Gastroesophageal sphincter (tissue), 4 donors: ENCODE measurements around the gene NANOS2. TPM values are rescaled to one million over a fixed set of nuclear protein-coding genes. Genes with fewer than 3 reads are reported as not detected.

Experiments
- ATAC-seq: fragments of 150-250 bp; one replicate; pipeline ENCODE4 v1.9.1; 2016; ENCODE audit warnings: mild to moderate bottlenecking, moderate library complexity
- H3K27ac ChIP-seq, 4 donors: fragments of 200-600 bp; sonication (generic) in 3 of 4; 1 replicate in 3 of 4; 2 replicates in 1 of 4; pipeline ENCODE4 v1.5.1; 2016 to 2019
- H3K27me3 ChIP-seq: fragments of 200-600 bp; sonication (generic); one replicate; pipeline ENCODE4 v1.5.1; 2019
- H3K36me3 ChIP-seq, 2 donors: fragments of 200-600 bp; sonication (generic); one replicate each; pipeline ENCODE4 v1.5.1; 2019; ENCODE audit warnings: control low read depth in 1 of 2
- H3K4me1 ChIP-seq, 3 donors: fragments of 200-600 bp; sonication (generic); 1 replicate in 2 of 3; 2 replicates in 1 of 3; pipeline ENCODE4 v1.5.1; 2016 to 2019; ENCODE audit warnings: control low read depth in 2 of 3
- H3K4me3 ChIP-seq, 2 donors: fragments of 200-600 bp; sonication (generic); one replicate each; pipeline ENCODE4 v1.5.1; 2019; ENCODE audit warnings: mild to moderate bottlenecking in 1 of 2, moderate library complexity in 1 of 2
- H3K9me3 ChIP-seq, 3 donors: fragments of 200-600 bp; sonication (generic); one replicate each; pipeline ENCODE4 v1.5.1; 2017 to 2019; ENCODE audit warnings: control low read depth in 2 of 3
- EP300 ChIP-seq: sonication (generic); formaldehyde crosslinking; IDR thresholded peaks from one replicate; pipeline ENCODE4 v1.6.1; 2017; ENCODE audit warnings: antibody characterized with exemption, mild to moderate bottlenecking
- POLR2A ChIP-seq, 2 donors: fragments of 450-650 bp; IDR thresholded peaks; one replicate each; pipeline ENCODE4 v1.6.1; 2017; ENCODE audit warnings: antibody characterized with exemption in 2 of 2, mild to moderate bottlenecking in 2 of 2, moderate library complexity in 1 of 2
- POLR2AphosphoS5 ChIP-seq: sonication (generic); formaldehyde crosslinking; IDR thresholded peaks from one replicate; pipeline ENCODE4 v1.6.1; 2017; ENCODE audit warnings: antibody characterized with exemption
- WGBS, 2 donors: methylation state at CpG; one replicate each; pipeline ENCODE4 v1.1.5; 2018; ENCODE audit warnings: low coverage in 1 of 2; 5-methylcytosine and 5-hydroxymethylcytosine counted together
- total RNA-seq, 4 donors: library from RNA; depleted of rRNA; stranded (reverse); fragments of >200 nt; gene quantifications; one replicate each; pipeline ENCODE4 v1.1.0, GENCODE V29; 2016
- TF ChIP-seq, protein P1 (sequence below), 4 experiments: fragments of 200-600 bp in 2 of 4; fragments of 450-650 bp in 2 of 4; sonication (generic) in 1 of 4; IDR thresholded peaks; one replicate each; pipeline ENCODE4 v1.5.1; 2017 to 2019; ENCODE audit warnings: antibody characterized with exemption in 4 of 4, mild to moderate bottlenecking in 2 of 4, moderate library complexity in 2 of 4

NANOS2 gene
- total RNA-seq, 4 donors from 2014 or later = not detected

- Histone ChIP-seq H3K9me3 (no peaks in the 10 kb centered on the region), H3K4me1 (peaks cover 0 to 7% (median 0%) of the 10 kb centered on the region in 3 donors), H3K27ac (no peak overlapping the region), H3K27me3 (peaks cover 93% of the 10 kb centered on the region), H3K36me3 (no peaks in the 10 kb centered on the region), H3K4me3 (no peak overlapping the region)
- no peak for ATAC-seq
- WGBS, 2 donors = 92 to 100% methylated on average over 3 to 6 of the region's 6 CpGs
- TF ChIP-seq POLR2A (IDR thresholded peaks at IDR 0.05) = no peak
Observed at GRCh38 chr19:45958320-45958719, 43.7 kb upstream of the NANOS2 start.

- peak; percentile 80 for ATAC-seq
- TF ChIP-seq EP300 = no peak
- no peak for TF ChIP-seq POLR2AphosphoS5
- TF ChIP-seq, protein P1, sequence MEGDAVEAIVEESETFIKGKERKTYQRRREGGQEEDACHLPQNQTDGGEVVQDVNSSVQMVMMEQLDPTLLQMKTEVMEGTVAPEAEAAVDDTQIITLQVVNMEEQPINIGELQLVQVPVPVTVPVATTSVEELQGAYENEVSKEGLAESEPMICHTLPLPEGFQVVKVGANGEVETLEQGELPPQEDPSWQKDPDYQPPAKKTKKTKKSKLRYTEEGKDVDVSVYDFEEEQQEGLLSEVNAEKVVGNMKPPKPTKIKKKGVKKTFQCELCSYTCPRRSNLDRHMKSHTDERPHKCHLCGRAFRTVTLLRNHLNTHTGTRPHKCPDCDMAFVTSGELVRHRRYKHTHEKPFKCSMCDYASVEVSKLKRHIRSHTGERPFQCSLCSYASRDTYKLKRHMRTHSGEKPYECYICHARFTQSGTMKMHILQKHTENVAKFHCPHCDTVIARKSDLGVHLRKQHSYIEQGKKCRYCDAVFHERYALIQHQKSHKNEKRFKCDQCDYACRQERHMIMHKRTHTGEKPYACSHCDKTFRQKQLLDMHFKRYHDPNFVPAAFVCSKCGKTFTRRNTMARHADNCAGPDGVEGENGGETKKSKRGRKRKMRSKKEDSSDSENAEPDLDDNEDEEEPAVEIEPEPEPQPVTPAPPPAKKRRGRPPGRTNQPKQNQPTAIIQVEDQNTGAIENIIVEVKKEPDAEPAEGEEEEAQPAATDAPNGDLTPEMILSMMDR (IDR thresholded peaks at IDR 0.05) = no peak
- no peak for TF ChIP-seq POLR2A (IDR thresholded peaks at IDR 0.05)
- no peaks in the 10 kb centered on the region for H3K9me3 ChIP-seq
Observed at GRCh38 chr19:45955905-45956608, 41.5 kb upstream of the NANOS2 start.

GRCh38 chr19:45954156-45954555 is 39.6 kb upstream of the NANOS2 start:
- Histone ChIP-seq H3K27me3 (peaks cover 95% of the 10 kb centered on the region), H3K4me3 (no peak overlapping the region), H3K36me3 (no peaks in the 10 kb centered on the region), H3K4me1 (peaks cover 0 to 8% (median 6%) of the 10 kb centered on the region in 3 donors), H3K27ac (no peak overlapping the region), H3K9me3 (no peaks in the 10 kb centered on the region)
- TF ChIP-seq POLR2A (IDR thresholded peaks at IDR 0.05) = no peak
- TF ChIP-seq, protein P1 (IDR thresholded peaks at IDR 0.05) = no peak
- no peak for TF ChIP-seq POLR2AphosphoS5
- no peak for TF ChIP-seq EP300
- ATAC-seq = no peak
- no CpG with 5 or more reads among the region's 9 CpGs for WGBS, 2 donors

More at GRCh38 chr19:45955905-45956608, 41.5 kb upstream of the NANOS2 start:
- peak overlapping the region in 3 of 4 donors; percentile 14 to 32 (median 29) for H3K27ac ChIP-seq
- no peaks in the 10 kb centered on the region for H3K36me3 ChIP-seq
- 28 to 59% methylated on average over 5 to 7 of the region's 13 CpGs for WGBS, 2 donors
- peaks cover 98% of the 10 kb centered on the region for H3K27me3 ChIP-seq
- peaks cover 0 to 15% (median 6%) of the 10 kb centered on the region in 3 donors for H3K4me1 ChIP-seq
- H3K4me3 ChIP-seq = no peak overlapping the region

- Histone ChIP-seq H3K27ac (no peak overlapping the region), H3K36me3 (no peaks in the 10 kb centered on the region), H3K27me3 (peaks cover 91% of the 10 kb centered on the region), H3K9me3 (no peaks in the 10 kb centered on the region), H3K4me1 (peaks cover 0 to 8% (median 6%) of the 10 kb centered on the region in 3 donors), H3K4me3 (no peak overlapping the region)
- TF ChIP-seq POLR2AphosphoS5 (no peak), EP300 (no peak), POLR2A (IDR thresholded peaks at IDR 0.05) (no peak)
- TF ChIP-seq, protein P1 (IDR thresholded peaks at IDR 0.05) = no peak
- ATAC-seq = no peak
- WGBS, 2 donors = 80 to 92% methylated on average over 1 to 3 of the region's 8 CpGs
Observed at GRCh38 chr19:45953676-45954075, 39.1 kb upstream of the NANOS2 start.

GRCh38 chr19:45952686-45953505 is 38.3 kb upstream of the NANOS2 start:
- H3K27ac ChIP-seq = no peak overlapping the region
- WGBS, 2 donors = 0 to 11% methylated on average over 1 to 4 of the region's 43 CpGs
- H3K4me1 ChIP-seq = peaks cover 0 to 8% (median 6%) of the 10 kb centered on the region in 3 donors
- no peaks in the 10 kb centered on the region for H3K36me3 ChIP-seq
- H3K9me3 ChIP-seq = no peaks in the 10 kb centered on the region
- no peak for ATAC-seq
- H3K4me3 ChIP-seq = peak overlapping the region in 1 of 2 donors; percentile 17
- H3K27me3 ChIP-seq = peaks cover 85% of the 10 kb centered on the region
- TF ChIP-seq, protein P1 (IDR thresholded peaks at IDR 0.05) = no peak
- no peak for TF ChIP-seq EP300
- no peak for TF ChIP-seq POLR2A (IDR thresholded peaks at IDR 0.05)
